Smooth muscle cell of the brain vasculature (primary cell): ENCODE measurements around the gene ZC3H18.

Experiments used
- DNase-seq: peaks from one replicate; pipeline ENCODE4 v3.0.0-alpha.2; 2012; ENCODE audit warnings: low read depth, low spot score

The ZC3H18 gene

DNA sequence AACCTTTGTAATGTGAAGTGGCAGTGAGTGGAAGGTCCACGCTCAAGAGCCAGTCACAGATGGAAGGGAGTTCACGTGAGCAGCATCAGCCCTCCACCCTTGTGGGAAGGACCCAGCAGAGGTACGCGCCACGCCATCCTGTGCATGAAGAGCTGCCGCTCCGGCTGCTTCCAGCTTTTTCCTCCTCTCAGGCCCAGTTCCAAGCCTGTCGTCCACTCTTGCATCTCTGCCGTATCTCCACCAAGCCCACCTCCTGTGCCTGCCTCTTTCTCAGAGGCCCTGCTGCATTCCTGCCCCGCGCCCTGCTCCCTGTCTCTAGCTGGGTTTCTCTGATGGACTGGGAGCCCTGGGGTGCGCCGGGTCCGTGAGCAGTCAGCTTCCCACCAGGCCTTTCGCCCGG lies 10.2 kb downstream of the ZC3H18 start:
- no peak for DNase-seq

GRCh38 chr16:88581033-88581432 lies 10.8 kb downstream of the ZC3H18 start:
- no peak for DNase-seq

GRCh38 chr16:88582912-88583575 lies 12.8 kb downstream of the ZC3H18 start:
- DNase-seq: no peak

- no peak for DNase-seq
Measured at GRCh38 chr16:88584676-88585075, 14.5 kb downstream of the ZC3H18 start.

DNA sequence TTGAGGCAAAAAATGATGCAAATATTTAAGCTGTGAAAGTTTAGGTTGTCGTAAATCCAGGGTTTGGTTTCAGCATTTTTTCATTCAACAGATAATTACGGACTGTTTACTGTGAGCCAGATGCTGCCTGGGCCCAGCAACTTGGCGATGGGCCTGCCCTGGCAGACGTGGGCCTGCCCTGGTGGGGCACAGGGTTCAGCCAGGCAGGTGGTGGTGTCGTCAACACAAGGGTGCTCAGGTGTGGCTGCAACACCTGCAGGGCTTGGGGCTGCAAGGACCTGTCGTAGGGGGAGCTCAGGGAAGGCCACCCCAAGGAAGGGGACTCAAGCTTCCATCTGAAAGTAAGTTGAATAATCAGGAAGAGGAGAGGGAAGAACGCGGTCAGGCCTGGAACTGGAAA lies 15.1 kb downstream of the ZC3H18 start:
- DNase-seq: no peak

DNA sequence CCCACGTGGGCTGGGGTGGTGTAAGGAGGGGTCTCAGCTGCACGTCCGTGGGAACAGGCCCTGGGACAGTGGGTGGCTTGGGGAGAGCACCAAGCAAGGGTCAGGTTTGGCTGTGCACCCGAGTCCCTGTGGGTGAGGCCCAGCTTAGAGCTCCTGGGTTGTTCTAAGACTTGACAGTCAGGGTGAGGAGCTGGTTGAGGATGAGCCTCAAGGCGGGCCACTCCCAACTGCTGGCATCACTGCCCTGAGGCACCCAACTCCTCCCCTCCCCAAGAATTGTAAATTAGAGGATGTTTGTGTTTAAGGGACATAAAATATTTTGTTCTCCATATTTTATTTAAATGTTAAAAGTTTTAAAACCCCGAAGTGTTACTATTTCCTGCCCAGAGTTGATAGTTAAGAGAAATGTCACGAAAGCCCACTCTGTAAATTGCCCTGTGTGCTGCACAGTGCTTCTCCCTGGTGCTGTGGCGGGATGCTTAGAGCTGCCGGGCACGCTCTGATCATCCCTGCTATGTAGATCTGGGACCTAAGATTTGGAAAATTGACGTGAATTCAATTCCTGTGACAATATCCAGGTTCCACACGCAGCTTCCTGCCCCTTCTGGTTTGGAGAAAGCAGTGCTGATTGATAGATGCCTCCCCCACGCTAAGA lies 15.9 kb downstream of the ZC3H18 start:
- DNase-seq: no peak

DNA sequence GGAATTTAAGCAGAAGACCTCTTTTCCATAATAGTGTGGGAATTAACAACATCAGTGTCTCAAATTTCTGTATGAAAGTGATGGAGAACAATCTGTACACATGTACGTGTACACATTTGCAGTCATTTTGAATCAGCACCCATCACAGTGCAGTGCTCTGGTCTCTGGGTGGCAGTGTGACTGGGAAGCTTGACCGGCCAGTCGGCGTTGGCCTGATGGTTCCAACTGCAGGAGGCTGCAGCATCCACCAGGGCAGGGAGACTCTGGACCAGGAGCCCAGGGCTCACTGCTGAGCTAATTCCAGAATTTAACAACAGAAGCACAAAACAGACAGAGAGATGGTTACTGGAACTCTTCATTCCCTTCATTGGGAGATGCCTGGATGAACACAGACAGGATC lies 17.9 kb downstream of the ZC3H18 start:
- no peak for DNase-seq

DNA sequence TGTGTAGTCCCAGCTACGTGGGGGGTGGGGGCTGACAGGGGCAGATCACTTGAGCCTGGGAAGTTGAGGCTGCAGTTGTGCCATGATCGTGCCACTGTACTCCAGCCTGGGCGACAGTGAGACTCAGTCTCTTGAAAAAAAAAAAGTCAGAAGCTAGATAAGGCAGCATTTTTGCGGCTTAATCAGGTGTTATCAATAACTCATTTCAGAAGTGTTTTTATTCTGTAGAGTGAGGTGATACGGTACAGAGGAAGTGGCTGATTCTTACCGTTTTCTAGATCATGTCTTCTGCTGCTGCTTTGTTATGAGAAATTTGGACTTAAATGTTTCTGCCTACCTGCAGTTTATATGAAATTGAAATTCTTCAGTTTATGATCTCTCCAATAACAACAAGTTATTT lies 18.6 kb downstream of the ZC3H18 start:
- no peak for DNase-seq

DNA sequence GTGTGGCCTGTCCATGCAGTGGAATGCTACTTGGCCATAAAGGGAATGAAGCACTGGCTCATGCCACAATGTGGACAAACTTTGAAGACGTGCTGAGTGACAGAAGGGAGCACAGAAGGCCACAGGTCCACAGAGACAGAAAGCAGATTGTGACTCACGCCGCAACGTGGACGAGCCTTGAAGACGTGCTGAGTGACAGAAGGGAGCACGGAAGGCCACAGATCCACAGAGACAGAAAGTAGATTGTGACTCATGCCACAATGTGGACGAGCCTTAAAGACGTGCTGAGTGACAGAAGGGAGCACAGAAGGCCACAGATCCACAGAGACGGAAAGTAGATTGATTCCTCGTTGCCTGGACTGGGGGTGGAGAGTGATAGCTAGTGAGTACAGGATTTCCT lies 19.2 kb downstream of the ZC3H18 start:
- no peak for DNase-seq

- no peak for DNase-seq
Measured at GRCh38 chr16:88591577-88592021, 21.4 kb downstream of the ZC3H18 start.

DNA sequence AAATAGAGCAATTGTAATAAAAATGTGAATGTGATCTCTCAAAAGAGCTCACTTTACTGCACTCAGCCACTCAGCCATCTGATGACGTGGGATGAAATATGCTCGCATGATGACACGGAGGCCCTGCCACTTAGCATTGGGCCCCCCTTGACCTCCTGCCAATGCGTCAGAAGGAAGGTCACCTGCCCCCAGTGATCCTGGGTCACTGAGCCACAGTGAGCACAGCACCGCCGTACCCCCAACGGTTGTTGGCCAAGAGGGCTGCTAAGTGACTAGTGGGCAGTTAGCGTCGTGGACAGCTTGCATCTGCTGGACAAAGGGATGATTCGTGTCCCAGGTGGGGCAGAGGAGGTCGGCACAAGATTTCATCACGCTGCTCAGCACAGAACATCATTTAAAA lies 22.9 kb downstream of the ZC3H18 start:
- DNase-seq: no peak

DNA sequence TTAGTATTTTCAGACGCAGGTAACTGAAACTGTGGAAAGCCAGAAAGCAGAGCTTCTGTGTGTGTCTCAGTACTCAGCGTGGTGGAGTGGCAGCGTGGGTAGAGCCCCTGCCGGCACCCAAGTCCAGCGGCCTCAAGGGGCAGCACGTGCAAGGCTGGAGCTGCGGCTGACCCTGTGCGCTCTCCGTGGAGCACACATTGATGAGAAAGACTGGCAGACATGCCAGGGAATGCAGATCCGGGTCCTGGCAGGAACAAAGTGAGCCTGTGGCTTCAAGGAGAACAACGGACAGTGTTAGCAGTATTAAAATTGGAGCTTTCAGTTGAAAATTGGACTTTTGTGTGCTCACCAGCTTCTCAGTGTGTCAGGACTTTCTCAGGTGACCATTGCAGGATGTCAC lies 23.3 kb downstream of the ZC3H18 start:
- DNase-seq: no peak

GRCh38 chr16:88593910-88594309 lies 23.7 kb downstream of the ZC3H18 start:
- no peak for DNase-seq

GRCh38 chr16:88595101-88595500 lies 24.9 kb downstream of the ZC3H18 start:
- no peak for DNase-seq

DNA sequence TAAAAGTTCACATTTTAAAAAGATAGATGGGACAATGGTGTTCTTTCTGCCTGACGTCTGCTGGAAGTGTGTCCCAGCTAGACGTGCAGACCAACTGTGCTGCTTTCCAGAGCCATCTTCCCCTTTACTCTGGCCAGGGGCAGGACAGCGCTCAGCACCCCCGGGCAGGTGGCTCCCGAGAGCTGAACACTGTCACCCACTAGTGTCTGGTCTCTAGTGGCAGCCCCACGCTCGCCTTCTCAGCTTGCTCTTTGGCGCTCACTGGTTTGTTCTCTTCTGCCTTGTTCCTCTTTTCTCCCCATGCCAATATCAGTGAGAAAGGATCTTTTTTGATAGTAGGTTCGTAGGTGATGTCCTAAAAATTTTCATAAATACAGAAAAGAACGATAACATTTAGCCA lies 25.7 kb downstream of the ZC3H18 start:
- DNase-seq: no peak

DNA sequence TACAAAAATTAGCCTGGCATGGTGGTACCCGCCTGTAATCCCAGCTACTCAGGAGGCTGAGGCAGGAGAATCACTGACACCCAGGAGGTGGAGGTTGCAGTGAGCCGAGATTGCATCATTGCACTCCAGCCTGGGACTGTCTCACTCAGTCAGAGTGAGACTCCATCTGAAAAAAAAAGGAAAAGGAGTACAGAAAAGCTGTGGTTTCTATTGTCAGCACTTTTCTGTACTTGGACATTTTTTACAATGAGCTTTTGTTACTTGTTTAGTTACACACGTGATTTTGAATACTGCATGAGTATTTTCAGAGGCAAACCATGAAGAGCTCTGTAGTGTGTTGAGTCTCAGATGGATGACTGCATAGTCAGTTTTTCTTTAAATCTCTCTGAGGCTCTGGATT lies 26.3 kb downstream of the ZC3H18 start:
- DNase-seq: no peak

DNA sequence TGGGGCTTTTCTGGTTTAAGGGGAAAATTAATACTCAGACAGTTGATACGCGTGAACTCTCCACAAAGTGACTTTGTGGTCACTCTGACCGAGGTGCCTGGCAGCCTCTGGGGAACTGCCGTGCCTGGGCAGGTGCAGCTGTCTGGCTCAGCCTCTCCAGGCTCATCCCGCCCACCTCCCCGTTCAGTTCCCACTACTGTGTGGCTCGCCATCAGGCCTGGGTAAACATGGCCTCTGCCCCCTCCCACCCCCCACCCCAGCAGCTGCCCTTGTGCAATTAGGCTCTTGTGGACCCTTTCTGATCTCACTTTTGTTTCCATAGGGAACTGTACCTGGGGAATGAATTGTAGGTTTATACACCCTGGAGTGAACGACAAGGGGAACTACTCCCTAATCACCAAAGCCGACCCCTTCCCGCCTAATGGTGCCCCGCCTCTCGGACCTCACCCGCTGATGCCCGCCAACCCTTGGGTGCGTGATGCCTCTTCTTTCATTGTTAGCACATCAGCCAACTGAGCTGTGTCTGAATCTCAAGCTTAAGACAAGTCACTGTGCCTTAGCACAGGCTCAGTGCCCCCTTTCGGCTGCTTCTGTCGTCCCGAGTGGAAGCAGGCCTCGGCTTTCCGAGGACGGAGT lies 27.8 kb downstream of the ZC3H18 start:
- DNase-seq: no peak

DNA sequence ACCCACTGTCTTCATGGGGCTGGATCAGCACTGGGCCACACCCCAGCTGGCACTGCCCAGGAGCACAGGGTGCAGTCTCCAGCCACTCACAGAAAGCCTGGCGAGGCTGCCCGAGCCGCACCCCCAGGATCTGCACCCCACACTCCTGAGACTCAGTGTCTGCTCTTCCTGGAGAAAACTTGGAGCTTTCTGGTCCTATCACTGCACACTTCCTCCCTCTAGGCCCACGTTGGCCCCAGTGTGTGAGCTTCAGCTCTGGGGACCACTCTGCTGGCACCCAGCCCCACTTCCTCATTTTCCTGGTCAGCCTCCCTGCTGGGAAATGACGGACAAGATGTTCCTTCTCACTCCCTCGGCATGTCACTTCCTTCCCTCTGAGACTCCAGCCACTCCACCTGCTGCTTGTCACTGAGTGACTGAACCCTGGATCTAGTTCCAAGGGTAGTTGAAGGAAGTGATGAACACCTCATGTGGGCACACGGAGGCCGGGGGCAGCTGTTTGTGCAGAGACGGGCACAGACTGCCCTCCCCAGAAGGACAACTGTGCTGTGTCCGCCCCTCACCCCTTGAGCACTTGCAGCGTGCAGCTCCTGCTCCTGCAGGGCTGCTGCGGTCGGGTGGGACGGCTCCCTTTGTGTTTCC lies 29.0 kb downstream of the ZC3H18 start:
- DNase-seq: no peak

- DNase-seq: no peak
Measured at GRCh38 chr16:88599825-88600538, 29.8 kb downstream of the ZC3H18 start.

GRCh38 chr16:88600539-88600896 lies 30.3 kb downstream of the ZC3H18 start:
- DNase-seq: no peak

DNA sequence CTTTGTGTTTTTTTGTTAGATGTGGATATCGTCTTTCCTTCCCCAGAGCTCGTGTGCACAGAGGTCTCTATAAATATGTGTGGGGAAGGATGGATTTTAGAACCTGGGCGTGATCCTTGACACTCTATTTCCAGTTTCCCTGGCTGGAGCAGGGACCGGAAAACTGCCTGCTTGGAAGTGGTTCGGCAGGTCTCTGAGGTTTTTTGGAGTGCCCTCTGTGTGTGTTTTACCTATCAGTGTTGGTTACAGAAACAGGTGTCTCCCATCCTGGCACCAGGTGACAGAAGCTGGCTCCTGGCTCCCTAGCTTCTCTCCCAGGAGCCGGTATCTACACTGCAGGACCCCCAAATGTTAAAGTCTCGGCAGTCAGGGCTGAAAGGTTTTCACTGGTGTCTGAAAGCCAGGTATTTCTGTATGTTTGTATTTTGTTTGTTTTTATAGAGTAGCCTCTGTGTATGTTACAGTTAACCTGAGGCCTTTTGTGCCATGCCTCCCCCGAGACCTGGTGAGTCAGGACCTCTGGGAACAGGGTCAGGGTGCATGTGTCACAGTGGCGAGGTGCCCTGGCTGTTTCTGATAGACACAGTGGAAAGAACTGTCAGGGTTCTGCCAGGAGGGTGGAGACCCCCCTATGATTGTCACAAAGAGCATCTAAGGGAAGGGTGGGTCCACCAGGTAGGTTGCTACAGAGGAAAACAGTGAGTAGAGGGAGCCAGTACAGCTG lies 31.3 kb downstream of the ZC3H18 start:
- no peak for DNase-seq
